HCT116 (cell line): Measurements from ENCODE around the gene FRMD4A.

Experiments used
- CTCF ChIP-seq, 3 experiments: fragments of 200-600 bp in 1 of 3; sonication (generic) in 1 of 3; IDR thresholded peaks in 2 of 3; conservative IDR thresholded peaks in 1 of 3; 2 replicates each; pipeline ENCODE4 v1.5.1; 2012 to 2017; ENCODE audit warnings: low read depth in 2 of 3, low read length in 2 of 3, antibody characterized with exemption in 1 of 3, borderline replicate concordance in 1 of 3, control low read depth in 1 of 3, mild to moderate bottlenecking in 1 of 3, mixed read lengths in 1 of 3, mixed run types in 1 of 3, moderate library complexity in 1 of 3; ENCODE audit not compliant: insufficient read depth in 1 of 3
- EZH2 ChIP-seq: fragments of 200-600 bp; sonication (generic); IDR thresholded peaks from 2 replicates; pipeline ENCODE4 v1.6.1; 2017; ENCODE audit warnings: antibody characterized with exemption, mixed run types
- JUND ChIP-seq: IDR thresholded peaks from 2 replicates; pipeline ENCODE4 v1.6.1; 2012
- MAX ChIP-seq: IDR thresholded peaks from 2 replicates; pipeline ENCODE4 v1.6.1; 2012
- POLR2AphosphoS5 ChIP-seq: IDR thresholded peaks from 2 replicates; pipeline ENCODE4 v1.6.1; 2011; ENCODE audit warnings: mild to moderate bottlenecking, low read depth, low read length, moderate library complexity
- SP1 ChIP-seq: IDR thresholded peaks from 2 replicates; pipeline ENCODE4 v1.6.1; 2012; ENCODE audit warnings: low read depth
- SRF ChIP-seq: IDR thresholded peaks from 2 replicates; pipeline ENCODE4 v1.6.1; 2012; ENCODE audit warnings: low read depth
- YY1 ChIP-seq: IDR thresholded peaks from 2 replicates; pipeline ENCODE4 v1.6.1; 2011; ENCODE audit warnings: low read length, low read depth, moderate library complexity, mild to moderate bottlenecking; ENCODE audit not compliant: insufficient replicate concordance; ENCODE audit errors: extremely low read depth

DNA sequence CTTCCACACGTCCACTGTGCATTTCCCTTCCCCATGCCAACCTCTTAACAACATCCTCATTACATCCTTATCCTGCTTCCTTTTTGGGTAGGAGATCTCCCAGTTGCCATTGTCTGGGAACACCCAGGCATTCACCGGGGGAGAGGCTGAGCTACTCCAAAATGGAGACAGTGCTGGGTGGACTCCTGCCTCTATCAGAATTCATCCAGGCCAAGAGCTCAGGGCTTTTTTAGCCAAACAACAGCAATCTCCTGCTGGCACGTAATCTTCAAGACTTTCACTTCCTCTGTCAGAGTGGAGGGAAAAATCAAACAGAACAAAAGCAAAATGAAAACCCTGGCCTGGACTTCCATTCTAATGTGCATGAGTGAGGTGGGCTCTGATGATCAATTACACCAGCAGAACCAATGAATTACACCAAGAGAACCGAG is 499.0 kb downstream of the FRMD4A start:
- no peak for TF ChIP-seq POLR2AphosphoS5
- TF ChIP-seq JUND: no peak
- no peak for TF ChIP-seq YY1
- no peak for TF ChIP-seq MAX
- no peak for TF ChIP-seq SRF
- TF ChIP-seq CTCF (IDR thresholded peaks at IDR 0.05 in 2 of 3, conservative IDR thresholded peaks at IDR 0.05 in 1 of 3; ENCODE audit: borderline replicate concordance in 1 of 3, insufficient read depth in 1 of 3, low read depth in 2 of 3, low read length in 2 of 3): no peak
- TF ChIP-seq EZH2: no peak
- no peak for TF ChIP-seq SP1
